Measurements from ENCODE around the gene C1orf210.

The C1orf210 gene

DNA sequence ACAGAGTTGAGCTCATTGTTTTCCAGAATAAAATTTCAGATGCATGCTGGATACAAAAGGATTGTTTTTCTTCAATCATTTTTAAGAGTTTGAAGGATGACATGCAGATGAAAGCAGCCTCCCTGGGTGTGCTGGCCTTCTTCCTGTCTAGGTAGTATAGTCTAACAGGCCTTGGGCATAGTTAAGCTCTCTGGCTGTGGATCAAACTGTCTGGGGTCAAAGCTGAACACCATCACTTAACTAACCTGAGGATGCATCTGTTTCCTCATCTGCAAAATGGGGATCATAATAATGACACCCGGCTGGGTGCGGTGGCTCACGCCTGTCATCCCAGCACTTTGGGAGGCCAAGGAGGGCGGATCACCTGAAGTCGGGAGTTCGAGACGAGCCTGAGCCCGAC is 9.4 kb upstream of the C1orf210 start:
- TF ChIP-seq, protein P1, sequence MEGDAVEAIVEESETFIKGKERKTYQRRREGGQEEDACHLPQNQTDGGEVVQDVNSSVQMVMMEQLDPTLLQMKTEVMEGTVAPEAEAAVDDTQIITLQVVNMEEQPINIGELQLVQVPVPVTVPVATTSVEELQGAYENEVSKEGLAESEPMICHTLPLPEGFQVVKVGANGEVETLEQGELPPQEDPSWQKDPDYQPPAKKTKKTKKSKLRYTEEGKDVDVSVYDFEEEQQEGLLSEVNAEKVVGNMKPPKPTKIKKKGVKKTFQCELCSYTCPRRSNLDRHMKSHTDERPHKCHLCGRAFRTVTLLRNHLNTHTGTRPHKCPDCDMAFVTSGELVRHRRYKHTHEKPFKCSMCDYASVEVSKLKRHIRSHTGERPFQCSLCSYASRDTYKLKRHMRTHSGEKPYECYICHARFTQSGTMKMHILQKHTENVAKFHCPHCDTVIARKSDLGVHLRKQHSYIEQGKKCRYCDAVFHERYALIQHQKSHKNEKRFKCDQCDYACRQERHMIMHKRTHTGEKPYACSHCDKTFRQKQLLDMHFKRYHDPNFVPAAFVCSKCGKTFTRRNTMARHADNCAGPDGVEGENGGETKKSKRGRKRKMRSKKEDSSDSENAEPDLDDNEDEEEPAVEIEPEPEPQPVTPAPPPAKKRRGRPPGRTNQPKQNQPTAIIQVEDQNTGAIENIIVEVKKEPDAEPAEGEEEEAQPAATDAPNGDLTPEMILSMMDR (IDR thresholded peaks at IDR 0.05; ENCODE audit: extremely low read depth, insufficient read depth, missing control alignments), result no peak
- DNase-seq (ENCODE audit: low spot score), result no peak
- in situ Hi-C loops (cut with MboI; ENCODE audit: low pct_unique_long_range_greater_than_20kb, low sequenced_read_pairs, unreplicated experiment), result no loop called here

- in situ Hi-C loops (cut with MboI; ENCODE audit: low pct_unique_long_range_greater_than_20kb, low sequenced_read_pairs, unreplicated experiment), result no loop called here
- DNase-seq (ENCODE audit: low spot score), result no peak
- TF ChIP-seq, protein P1 (IDR thresholded peaks at IDR 0.05; ENCODE audit: extremely low read depth, insufficient read depth, missing control alignments), result no peak
These were observed 8.7 kb upstream of the C1orf210 start for GRCh38 chr1:43293896-43294760.

- in situ Hi-C loops (cut with MboI; ENCODE audit: low pct_unique_long_range_greater_than_20kb, low sequenced_read_pairs, unreplicated experiment), result no loop called here
- TF ChIP-seq, protein P1 (IDR thresholded peaks at IDR 0.05; ENCODE audit: extremely low read depth, insufficient read depth, missing control alignments), result no peak
- DNase-seq (ENCODE audit: low spot score), result no peak
These were observed 7.8 kb upstream of the C1orf210 start for GRCh38 chr1:43293176-43293575.

DNA sequence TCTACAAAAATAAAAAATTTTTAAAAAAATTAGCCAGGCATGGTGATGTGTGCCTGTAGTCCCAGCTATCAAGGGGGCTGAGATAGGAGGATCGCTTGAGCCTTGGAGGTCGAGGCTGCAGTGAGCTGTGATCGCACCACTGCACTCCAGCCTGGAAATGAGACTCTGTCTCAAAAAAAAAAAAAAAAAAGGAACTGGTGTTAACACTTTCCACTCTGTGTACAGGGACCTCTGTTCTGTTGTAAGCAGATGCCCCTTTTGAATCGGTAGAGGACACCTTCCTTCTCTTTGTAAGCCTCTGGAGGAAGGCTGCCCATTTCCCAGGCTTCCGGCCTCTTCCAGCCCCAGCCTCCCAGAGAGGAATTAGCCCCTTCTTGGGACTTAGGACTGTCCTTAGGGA is 7.3 kb upstream of the C1orf210 start:
- TF ChIP-seq, protein P1 (IDR thresholded peaks at IDR 0.05; ENCODE audit: extremely low read depth, insufficient read depth, missing control alignments), result no peak
- in situ Hi-C loops (cut with MboI; ENCODE audit: low pct_unique_long_range_greater_than_20kb, low sequenced_read_pairs, unreplicated experiment), result no loop called here
- no peak for DNase-seq (ENCODE audit: low spot score)

DNA sequence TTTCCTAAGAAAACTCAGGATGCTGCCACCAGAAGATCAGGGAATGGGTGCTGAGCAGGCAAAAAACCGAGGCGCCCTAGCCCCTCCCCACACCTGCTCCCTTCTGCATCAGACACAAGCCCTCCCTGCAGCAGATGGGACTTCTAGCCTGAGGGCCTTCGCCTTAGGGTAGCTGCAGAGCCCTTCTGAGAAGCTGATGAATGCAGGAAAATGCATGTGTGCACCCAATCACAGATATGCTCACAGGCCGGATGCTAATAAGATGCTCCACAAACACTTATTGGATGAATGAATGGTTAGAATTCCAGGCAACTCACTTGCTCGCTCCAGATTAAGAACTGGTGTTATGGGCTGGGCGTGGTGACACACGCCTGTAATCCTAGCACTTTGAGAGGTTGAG is 6.8 kb upstream of the C1orf210 start:
- TF ChIP-seq, protein P1 (IDR thresholded peaks at IDR 0.05; ENCODE audit: extremely low read depth, insufficient read depth, missing control alignments), result no peak

GRCh38 chr1:43288785-43289706 is 3.7 kb upstream of the C1orf210 start:
- DNase-seq (ENCODE audit: low spot score), result no peak
- in situ Hi-C loops (cut with MboI; ENCODE audit: low pct_unique_long_range_greater_than_20kb, low sequenced_read_pairs, unreplicated experiment), result no loop called here
- TF ChIP-seq, protein P1 (IDR thresholded peaks at IDR 0.05; ENCODE audit: extremely low read depth, insufficient read depth, missing control alignments), result no peak

More for the DNA sequence above, 6.8 kb upstream of the C1orf210 start:
- no peak for DNase-seq (ENCODE audit: low spot score)
- in situ Hi-C loops (cut with MboI; ENCODE audit: low pct_unique_long_range_greater_than_20kb, low sequenced_read_pairs, unreplicated experiment), result no loop called here
